ENCODE results near the gene USP31.

The USP31 gene

GRCh38 chr16:23029733-23030420 is 119.4 kb downstream of the USP31 start:
- Histone ChIP-seq H3K4me3 (ENCODE audit: low read depth in 1 of 2, low read length in 2 of 2) (no peak overlapping the region), H3K27ac (ENCODE audit: low read depth, low read length) (no peak overlapping the region), H3K9ac (ENCODE audit: low read depth in 1 of 2, low read length in 2 of 2) (no peak overlapping the region), H3K36me3 (ENCODE audit: control insufficient read depth in 1 of 2, insufficient read depth in 2 of 2, low read length in 2 of 2) (no peaks in the 10 kb centered on the region), H3K4me1 (ENCODE audit: control insufficient read depth in 1 of 2, insufficient read depth in 2 of 2, low read length in 2 of 2) (no peaks in the 10 kb centered on the region), H3K9me3 (ENCODE audit: control insufficient read depth in 1 of 2, low read length in 2 of 2) (peaks cover 6 to 8% of the 10 kb centered on the region in 2 donors), H3K27me3 (ENCODE audit: control insufficient read depth in 1 of 2, insufficient read depth in 2 of 2, low read length in 2 of 2) (no peaks in the 10 kb centered on the region)

- Histone ChIP-seq H3K27ac (ENCODE audit: low read depth, low read length) (no peak overlapping the region), H3K9me3 (ENCODE audit: control insufficient read depth in 1 of 2, low read length in 2 of 2) (no peaks in the 10 kb centered on the region), H3K4me3 (ENCODE audit: low read depth in 1 of 2, low read length in 2 of 2) (no peak overlapping the region), H3K9ac (ENCODE audit: low read depth in 1 of 2, low read length in 2 of 2) (no peak overlapping the region), H3K4me1 (ENCODE audit: control insufficient read depth in 1 of 2, insufficient read depth in 2 of 2, low read length in 2 of 2) (no peaks in the 10 kb centered on the region), H3K36me3 (ENCODE audit: control insufficient read depth in 1 of 2, insufficient read depth in 2 of 2, low read length in 2 of 2) (no peaks in the 10 kb centered on the region), H3K27me3 (ENCODE audit: control insufficient read depth in 1 of 2, insufficient read depth in 2 of 2, low read length in 2 of 2) (no peaks in the 10 kb centered on the region)
These were observed 121.9 kb downstream of the USP31 start for GRCh38 chr16:23027386-23027785.

GRCh38 chr16:23026784-23027362 is 122.4 kb downstream of the USP31 start:
- Histone ChIP-seq H3K27ac (ENCODE audit: low read depth, low read length) (no peak overlapping the region), H3K27me3 (ENCODE audit: control insufficient read depth in 1 of 2, insufficient read depth in 2 of 2, low read length in 2 of 2) (no peaks in the 10 kb centered on the region), H3K36me3 (ENCODE audit: control insufficient read depth in 1 of 2, insufficient read depth in 2 of 2, low read length in 2 of 2) (no peaks in the 10 kb centered on the region), H3K4me1 (ENCODE audit: control insufficient read depth in 1 of 2, insufficient read depth in 2 of 2, low read length in 2 of 2) (no peaks in the 10 kb centered on the region), H3K9me3 (ENCODE audit: control insufficient read depth in 1 of 2, low read length in 2 of 2) (no peaks in the 10 kb centered on the region), H3K4me3 (ENCODE audit: low read depth in 1 of 2, low read length in 2 of 2) (no peak overlapping the region), H3K9ac (ENCODE audit: low read depth in 1 of 2, low read length in 2 of 2) (no peak overlapping the region)

GRCh38 chr16:23025692-23026307 is 123.5 kb downstream of the USP31 start:
- Histone ChIP-seq H3K27ac (ENCODE audit: low read depth, low read length) (no peak overlapping the region), H3K36me3 (ENCODE audit: control insufficient read depth in 1 of 2, insufficient read depth in 2 of 2, low read length in 2 of 2) (no peaks in the 10 kb centered on the region), H3K9ac (ENCODE audit: low read depth in 1 of 2, low read length in 2 of 2) (no peak overlapping the region), H3K4me1 (ENCODE audit: control insufficient read depth in 1 of 2, insufficient read depth in 2 of 2, low read length in 2 of 2) (no peaks in the 10 kb centered on the region), H3K9me3 (ENCODE audit: control insufficient read depth in 1 of 2, low read length in 2 of 2) (no peaks in the 10 kb centered on the region), H3K27me3 (ENCODE audit: control insufficient read depth in 1 of 2, insufficient read depth in 2 of 2, low read length in 2 of 2) (no peaks in the 10 kb centered on the region), H3K4me3 (ENCODE audit: low read depth in 1 of 2, low read length in 2 of 2) (no peak overlapping the region)

- no peak overlapping the region for H3K9ac ChIP-seq (ENCODE audit: low read depth in 1 of 2, low read length in 2 of 2)
These were observed 125.2 kb downstream of the USP31 start for GRCh38 chr16:23024044-23024443.

GRCh38 chr16:23020084-23020483 is 129.2 kb downstream of the USP31 start:
- H3K9me3 ChIP-seq (ENCODE audit: control insufficient read depth in 1 of 2, low read length in 2 of 2) = no peaks in the 10 kb centered on the region
- no peaks in the 10 kb centered on the region for H3K36me3 ChIP-seq (ENCODE audit: control insufficient read depth in 1 of 2, insufficient read depth in 2 of 2, low read length in 2 of 2)
- peaks cover 5 to 9% of the 10 kb centered on the region in 2 donors for H3K4me1 ChIP-seq (ENCODE audit: control insufficient read depth in 1 of 2, insufficient read depth in 2 of 2, low read length in 2 of 2)
- H3K9ac ChIP-seq (ENCODE audit: low read depth in 1 of 2, low read length in 2 of 2) = no peak overlapping the region
- no peak overlapping the region for H3K4me3 ChIP-seq (ENCODE audit: low read depth in 1 of 2, low read length in 2 of 2)
- no peak overlapping the region for H3K27ac ChIP-seq (ENCODE audit: low read depth, low read length)
- no peaks in the 10 kb centered on the region for H3K27me3 ChIP-seq (ENCODE audit: control insufficient read depth in 1 of 2, insufficient read depth in 2 of 2, low read length in 2 of 2)

More at GRCh38 chr16:23024044-23024443, 125.2 kb downstream of the USP31 start:
- H3K4me3 ChIP-seq (ENCODE audit: low read depth in 1 of 2, low read length in 2 of 2) = no peak overlapping the region
- no peaks in the 10 kb centered on the region for H3K27me3 ChIP-seq (ENCODE audit: control insufficient read depth in 1 of 2, insufficient read depth in 2 of 2, low read length in 2 of 2)
- H3K9me3 ChIP-seq (ENCODE audit: control insufficient read depth in 1 of 2, low read length in 2 of 2) = no peaks in the 10 kb centered on the region
- no peaks in the 10 kb centered on the region for H3K4me1 ChIP-seq (ENCODE audit: control insufficient read depth in 1 of 2, insufficient read depth in 2 of 2, low read length in 2 of 2)
- no peaks in the 10 kb centered on the region for H3K36me3 ChIP-seq (ENCODE audit: control insufficient read depth in 1 of 2, insufficient read depth in 2 of 2, low read length in 2 of 2)
- no peak overlapping the region for H3K27ac ChIP-seq (ENCODE audit: low read depth, low read length)

- no peaks in the 10 kb centered on the region for H3K27me3 ChIP-seq (ENCODE audit: control insufficient read depth in 1 of 2, insufficient read depth in 2 of 2, low read length in 2 of 2)
- no peaks in the 10 kb centered on the region for H3K9me3 ChIP-seq (ENCODE audit: control insufficient read depth in 1 of 2, low read length in 2 of 2)
- no peak overlapping the region for H3K4me3 ChIP-seq (ENCODE audit: low read depth in 1 of 2, low read length in 2 of 2)
- H3K4me1 ChIP-seq (ENCODE audit: control insufficient read depth in 1 of 2, insufficient read depth in 2 of 2, low read length in 2 of 2) = peaks cover 5 to 9% of the 10 kb centered on the region in 2 donors
- H3K36me3 ChIP-seq (ENCODE audit: control insufficient read depth in 1 of 2, insufficient read depth in 2 of 2, low read length in 2 of 2) = no peaks in the 10 kb centered on the region
- H3K9ac ChIP-seq (ENCODE audit: low read depth in 1 of 2, low read length in 2 of 2) = no peak overlapping the region
- H3K27ac ChIP-seq (ENCODE audit: low read depth, low read length) = no peak overlapping the region
These were observed 132.9 kb downstream of the USP31 start for GRCh38 chr16:23016368-23016767.

GRCh38 chr16:23015580-23015979 is 133.7 kb downstream of the USP31 start:
- no peak overlapping the region for H3K9ac ChIP-seq (ENCODE audit: low read depth in 1 of 2, low read length in 2 of 2)
- H3K4me1 ChIP-seq (ENCODE audit: control insufficient read depth in 1 of 2, insufficient read depth in 2 of 2, low read length in 2 of 2) = peaks cover 5 to 9% of the 10 kb centered on the region in 2 donors
- no peaks in the 10 kb centered on the region for H3K9me3 ChIP-seq (ENCODE audit: control insufficient read depth in 1 of 2, low read length in 2 of 2)
- H3K4me3 ChIP-seq (ENCODE audit: low read depth in 1 of 2, low read length in 2 of 2) = no peak overlapping the region
- H3K27me3 ChIP-seq (ENCODE audit: control insufficient read depth in 1 of 2, insufficient read depth in 2 of 2, low read length in 2 of 2) = no peaks in the 10 kb centered on the region
- no peak overlapping the region for H3K27ac ChIP-seq (ENCODE audit: low read depth, low read length)
- no peaks in the 10 kb centered on the region for H3K36me3 ChIP-seq (ENCODE audit: control insufficient read depth in 1 of 2, insufficient read depth in 2 of 2, low read length in 2 of 2)

GRCh38 chr16:23014592-23014991 is 134.7 kb downstream of the USP31 start:
- Histone ChIP-seq H3K27me3 (ENCODE audit: control insufficient read depth in 1 of 2, insufficient read depth in 2 of 2, low read length in 2 of 2) (no peaks in the 10 kb centered on the region), H3K9me3 (ENCODE audit: control insufficient read depth in 1 of 2, low read length in 2 of 2) (no peaks in the 10 kb centered on the region), H3K4me1 (ENCODE audit: control insufficient read depth in 1 of 2, insufficient read depth in 2 of 2, low read length in 2 of 2) (peaks cover 5 to 9% of the 10 kb centered on the region in 2 donors), H3K9ac (ENCODE audit: low read depth in 1 of 2, low read length in 2 of 2) (no peak overlapping the region), H3K27ac (ENCODE audit: low read depth, low read length) (no peak overlapping the region), H3K4me3 (ENCODE audit: low read depth in 1 of 2, low read length in 2 of 2) (no peak overlapping the region), H3K36me3 (ENCODE audit: control insufficient read depth in 1 of 2, insufficient read depth in 2 of 2, low read length in 2 of 2) (no peaks in the 10 kb centered on the region)

Measured in duodenal mucosa (tissue), 2 donors.